ENCODE measurements around the gene SEMA6B.
"Not testable (repeated sequence)": the region's sequence is repeated elsewhere in the genome, so short reads cannot be mapped to it uniquely, and the experiment has no call there.

The SEMA6B gene

DNA sequence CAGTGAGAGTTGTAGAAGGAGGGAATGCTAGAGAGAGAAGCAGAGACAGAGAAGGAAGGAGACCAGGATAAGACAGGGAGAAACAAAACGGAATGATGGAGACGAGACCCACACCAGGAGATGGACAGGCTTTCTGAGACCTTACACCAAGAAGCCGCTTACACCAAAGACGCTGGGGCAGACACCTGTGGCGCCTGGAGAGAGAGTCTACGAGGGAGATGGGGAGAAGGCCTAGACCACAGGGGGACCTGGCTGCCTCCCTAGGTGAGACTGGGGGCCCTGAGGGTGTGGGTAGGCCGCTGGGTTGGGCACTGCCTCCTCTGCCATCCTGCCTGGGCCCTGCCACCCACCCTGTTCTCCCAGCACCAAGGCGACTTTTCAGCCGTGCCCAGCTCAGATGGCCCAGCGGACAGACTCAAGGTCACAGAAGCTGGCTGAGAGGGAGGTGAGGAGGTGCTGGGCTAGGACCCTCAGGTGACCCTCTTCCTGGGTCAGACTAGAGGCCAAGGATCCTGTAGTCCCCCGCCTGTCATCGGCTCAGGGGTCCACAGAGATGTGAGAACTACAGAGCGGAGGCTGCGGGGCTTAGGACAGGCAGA lies 29.5 kb downstream of the SEMA6B start:
- ChIA-PET POLR2A (ENCODE audit: low non-redundant PET) (no interaction called here), CTCF (interaction anchor here (0.8 kb wide), 1 partner anchor 26 kb away, joined by 4 read pairs; no protein-coding TSS in a partner anchor)
- TF ChIP-seq, protein P1, sequence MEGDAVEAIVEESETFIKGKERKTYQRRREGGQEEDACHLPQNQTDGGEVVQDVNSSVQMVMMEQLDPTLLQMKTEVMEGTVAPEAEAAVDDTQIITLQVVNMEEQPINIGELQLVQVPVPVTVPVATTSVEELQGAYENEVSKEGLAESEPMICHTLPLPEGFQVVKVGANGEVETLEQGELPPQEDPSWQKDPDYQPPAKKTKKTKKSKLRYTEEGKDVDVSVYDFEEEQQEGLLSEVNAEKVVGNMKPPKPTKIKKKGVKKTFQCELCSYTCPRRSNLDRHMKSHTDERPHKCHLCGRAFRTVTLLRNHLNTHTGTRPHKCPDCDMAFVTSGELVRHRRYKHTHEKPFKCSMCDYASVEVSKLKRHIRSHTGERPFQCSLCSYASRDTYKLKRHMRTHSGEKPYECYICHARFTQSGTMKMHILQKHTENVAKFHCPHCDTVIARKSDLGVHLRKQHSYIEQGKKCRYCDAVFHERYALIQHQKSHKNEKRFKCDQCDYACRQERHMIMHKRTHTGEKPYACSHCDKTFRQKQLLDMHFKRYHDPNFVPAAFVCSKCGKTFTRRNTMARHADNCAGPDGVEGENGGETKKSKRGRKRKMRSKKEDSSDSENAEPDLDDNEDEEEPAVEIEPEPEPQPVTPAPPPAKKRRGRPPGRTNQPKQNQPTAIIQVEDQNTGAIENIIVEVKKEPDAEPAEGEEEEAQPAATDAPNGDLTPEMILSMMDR (conservative IDR thresholded peaks at IDR 0.05; ENCODE audit: low read depth), result no peak
- DNase-seq (ENCODE audit: low spot score), result no peak
- H3K27ac ChIP-seq, result no peak overlapping the region

DNA sequence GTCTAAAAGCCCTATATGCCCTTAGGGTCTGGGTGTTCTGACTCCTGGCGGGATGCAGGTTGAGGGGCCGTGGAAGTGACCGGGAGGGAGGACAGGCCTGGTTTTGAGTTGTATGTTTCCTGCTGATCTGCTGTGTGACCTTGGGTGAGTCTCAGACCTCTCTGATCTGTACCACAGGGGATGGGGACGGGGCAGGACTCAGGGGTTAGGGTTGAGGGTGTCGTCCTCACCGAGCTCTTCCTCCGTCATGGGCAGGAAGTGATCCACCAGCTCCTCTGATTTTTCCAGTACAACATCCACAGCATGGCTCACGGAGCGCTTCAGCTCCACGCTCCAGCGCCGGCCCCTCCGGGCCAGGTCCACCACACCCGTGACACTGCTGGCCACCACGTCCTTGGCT lies 30.6 kb downstream of the SEMA6B start:
- DNase-seq (ENCODE audit: low spot score), result no peak
- CTCF ChIA-PET, result interaction anchor here (1.1 kb wide), 1 partner anchor 18 kb away, joined by 3 read pairs; no protein-coding TSS in a partner anchor
- no peak overlapping the region for H3K27ac ChIP-seq
- POLR2A ChIA-PET (ENCODE audit: low non-redundant PET), result no interaction called here
- TF ChIP-seq, protein P1 (conservative IDR thresholded peaks at IDR 0.05; ENCODE audit: low read depth), result no peak

DNA sequence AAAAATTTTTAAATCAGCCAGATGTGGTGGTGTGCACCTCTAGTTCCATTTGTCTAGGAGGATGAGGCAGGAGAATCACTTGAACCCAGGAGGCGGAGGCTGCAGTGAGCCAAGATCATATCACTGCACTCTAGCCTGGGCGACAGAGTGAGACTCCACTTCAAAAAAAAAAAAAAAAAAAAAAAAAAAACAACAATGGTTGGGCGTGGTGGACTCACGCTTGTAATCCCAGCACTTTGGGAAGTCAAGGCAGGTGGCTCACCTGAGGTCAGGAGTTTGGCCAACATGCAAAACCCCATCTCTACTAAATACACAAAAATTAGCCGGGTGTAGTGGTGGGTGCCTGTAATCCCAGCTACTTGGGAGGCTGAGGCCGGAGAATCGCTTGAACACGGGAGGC lies 32.1 kb downstream of the SEMA6B start:
- POLR2A ChIA-PET (ENCODE audit: low non-redundant PET); DNase-seq (ENCODE audit: low spot score); H3K27ac ChIP-seq: not testable (repeated sequence)
- CTCF ChIA-PET, result interaction anchor here (0.6 to 1.4 kb wide), 4 partner anchors 18 to 1417 kb away, joined by 3 to 4 read pairs (median 3); no protein-coding TSS in a partner anchor

DNA sequence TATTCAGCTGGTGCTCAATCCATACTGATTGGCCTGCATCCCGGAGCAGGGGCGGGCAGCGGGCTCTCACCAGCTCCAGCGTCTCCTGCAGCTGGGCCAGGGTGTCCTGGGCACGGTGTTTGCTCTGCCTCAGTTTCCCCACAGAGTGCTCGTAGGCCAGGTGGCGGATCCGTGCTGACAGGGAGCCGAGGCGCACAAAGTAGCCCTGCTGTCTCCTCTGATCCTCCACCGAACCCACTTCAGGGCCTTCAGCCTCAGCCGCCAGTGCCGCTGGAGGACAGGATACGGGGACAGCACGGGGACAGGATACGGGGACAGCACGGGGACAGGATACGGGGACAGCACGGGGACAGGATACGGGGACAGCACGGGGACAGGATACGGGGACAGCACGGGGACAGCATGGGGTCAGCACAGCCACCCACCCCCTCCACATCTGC lies 33.9 kb downstream of the SEMA6B start:
- no peak for DNase-seq (ENCODE audit: low spot score)
- TF ChIP-seq, protein P1 (conservative IDR thresholded peaks at IDR 0.05; ENCODE audit: low read depth), result no peak
- H3K27ac ChIP-seq, result no peak overlapping the region
- CTCF ChIA-PET, result interaction anchor here (0.6 to 3.2 kb wide), 18 partner anchors 9 to 1151 kb away, joined by 3 to 24 read pairs (median 4); partner anchors contain the start of gene PLIN5
- POLR2A ChIA-PET (ENCODE audit: low non-redundant PET), result interaction anchor here (0.8 kb wide), 1 partner anchor 69 kb away, joined by 3 read pairs; no protein-coding TSS in a partner anchor

DNA sequence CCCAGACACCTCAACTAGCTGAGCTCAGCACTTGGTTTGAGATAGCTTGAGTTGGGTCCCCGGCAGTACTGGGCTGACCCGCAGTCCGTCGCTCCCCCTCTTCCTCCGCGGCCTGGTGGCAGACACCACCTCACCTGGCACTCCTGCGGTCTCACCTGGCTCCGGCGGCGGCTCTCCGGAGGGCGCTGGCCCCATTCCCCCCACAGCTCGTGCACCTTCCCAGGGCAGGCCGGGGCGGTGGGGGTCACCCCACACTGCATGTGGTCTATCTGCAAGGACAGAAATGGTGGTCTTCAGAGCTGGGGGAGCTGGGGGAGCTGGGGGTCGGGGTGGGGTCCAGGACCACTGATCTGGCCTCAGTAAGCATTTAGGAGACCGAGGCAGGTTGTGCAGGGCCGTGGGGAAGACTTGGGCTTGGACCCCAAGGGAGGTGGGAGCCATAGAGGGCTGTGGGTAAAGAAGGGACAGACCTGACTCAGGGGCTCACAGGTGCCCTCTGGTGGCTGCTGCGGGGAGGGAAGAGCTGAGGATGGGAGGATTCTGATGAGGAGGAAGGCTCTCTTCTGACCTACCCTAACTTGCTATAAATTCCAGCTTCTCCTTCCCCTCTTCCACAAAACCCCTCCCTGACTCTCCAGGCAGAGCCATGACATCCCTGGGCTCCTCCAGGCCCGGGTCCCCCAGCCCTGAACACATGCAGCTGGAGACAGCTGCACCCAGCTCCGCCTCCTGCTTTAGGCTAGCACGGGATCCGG lies 34.5 kb downstream of the SEMA6B start:
- POLR2A ChIA-PET (ENCODE audit: low non-redundant PET), result interaction anchor here (0.8 kb wide), 1 partner anchor 68 kb away, joined by 3 read pairs; no protein-coding TSS in a partner anchor

DNA sequence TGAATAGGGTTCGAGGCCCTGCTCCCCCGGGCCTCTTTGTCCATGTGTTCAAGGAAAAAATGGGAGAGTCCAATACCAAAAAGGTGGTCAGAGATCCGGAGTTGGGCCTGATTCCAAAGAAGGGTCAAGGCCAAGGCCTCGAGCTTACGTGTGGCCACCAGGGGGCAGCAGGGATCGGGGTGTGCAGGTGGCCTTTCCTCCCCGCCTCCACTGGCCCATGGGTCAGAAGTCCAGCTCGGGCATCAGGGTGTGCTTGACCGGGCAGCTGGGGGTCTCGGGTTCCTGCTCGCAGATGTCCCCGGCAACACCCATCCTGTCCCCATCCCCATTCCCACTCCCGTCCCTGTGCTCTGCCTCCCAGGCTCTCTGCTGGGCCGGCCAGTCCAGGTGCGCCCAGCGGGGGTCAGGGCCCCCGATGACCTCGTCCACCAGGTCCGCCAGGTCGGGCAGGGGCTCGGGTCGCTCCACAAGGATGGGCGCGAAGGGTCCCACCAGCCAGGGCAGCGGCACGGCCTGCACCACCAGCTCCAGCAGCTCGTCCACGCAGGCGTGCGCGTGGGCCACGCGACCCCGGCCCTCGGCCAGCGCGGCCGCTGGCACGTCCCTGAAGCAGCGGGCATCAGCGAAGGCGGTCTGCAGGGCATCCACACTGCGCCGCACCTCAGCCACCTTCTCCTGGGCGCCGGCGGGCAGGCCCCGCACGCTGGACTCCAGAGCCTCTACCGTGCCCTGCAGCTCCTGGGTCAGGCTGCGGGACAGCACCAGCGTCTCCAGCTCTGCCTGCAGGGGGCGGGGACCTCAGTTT lies 36.0 kb downstream of the SEMA6B start:
- DNase-seq (ENCODE audit: low spot score), result no peak
- H3K27ac ChIP-seq, result no peak overlapping the region
- CTCF ChIA-PET, result interaction anchor here (0.6 to 3.2 kb wide), 10 partner anchors 11 to 1243 kb away, joined by 3 to 24 read pairs (median 3); partner anchors contain the start of gene PLIN5
- POLR2A ChIA-PET (ENCODE audit: low non-redundant PET), result no interaction called here
- TF ChIP-seq, protein P1 (conservative IDR thresholded peaks at IDR 0.05; ENCODE audit: low read depth), result peak; percentile 71

More for the DNA sequence above, 34.5 kb downstream of the SEMA6B start:
- TF ChIP-seq, protein P1 (conservative IDR thresholded peaks at IDR 0.05; ENCODE audit: low read depth), result peak; percentile 80
- H3K27ac ChIP-seq, result no peak overlapping the region
- peak; percentile 49 for DNase-seq (ENCODE audit: low spot score)
- CTCF ChIA-PET, result interaction anchor here (0.6 to 3.2 kb wide), 21 partner anchors 8 to 1152 kb away, joined by 3 to 24 read pairs (median 3); partner anchors contain the start of gene PLIN5
